K562 (cell line): ENCODE data around the gene TMEM217. TPM values are rescaled to one million over a fixed set of nuclear protein-coding genes. Genes with fewer than 3 reads are reported as not detected.

Source experiments
- ATAC-seq: fragments of 200-7000 bp; cut with Tn5 transposase; 3 replicates; pipeline ENCODE4 v1.9.1; 2020; ENCODE audit warnings: moderate library complexity
- BruUV-seq: library from RNA; stranded (reverse); fragments of 400-500 nt; replicated peaks from 2 replicates; lab custom pipeline; 2021; lab: Mats Ljungman, UMichigan
- CTCF ChIA-PET: fragments of 300-600 bp; formaldehyde crosslinking; extraction: SDS; loops from one replicate; lab custom pipeline; 2021; ENCODE audit warnings: low intra/inter-chr PET ratio; lab: Yijun Ruan, JAX
- POLR2A ChIA-PET: fragments of 300-600, 350-650 bp; sonication (Branson Sonifier 250); formaldehyde crosslinking; extraction: SDS; loops from one replicate; lab custom pipeline; 2021; ENCODE audit warnings: antibody characterized with exemption, inconsistent platforms; lab: Yijun Ruan, JAX
- DNase-seq, 4 experiments: peaks; one replicate each; pipeline versions ENCODE4 v3.0.0 to v3.0.0-alpha.2; 2011 to 2018; ENCODE audit warnings: low spot score in 3 of 4, mixed read lengths in 3 of 4; ENCODE audit errors: extremely low read depth in 1 of 4
- FAIRE-seq: peaks from 2 replicates; lab custom pipeline; 2011; peaks lifted over from hg19 to GRCh38; lab: Jason Lieb, UNC
- H2AFZ ChIP-seq: 2 replicates; pipeline ENCODE4 v1.6.0; 2011; ENCODE audit warnings: low read depth, low read length, control low read depth, inconsistent platforms
- H3K27ac ChIP-seq: fragments of 200-600 bp; 3 replicates; pipeline ENCODE4 v1.8.0; 2011; ENCODE audit warnings: low read depth, mild to moderate bottlenecking, control low read depth, inconsistent platforms, low read length, moderate library complexity, mixed read lengths; ENCODE audit errors: extremely low read depth
- H3K27me3 ChIP-seq, 2 experiments: fragments of 300-600 bp in 1 of 2; 2 replicates in 1 of 2; 3 replicates in 1 of 2; pipeline versions ENCODE4 v1.6.0 to v1.8.0; 2011; ENCODE audit warnings: inconsistent platforms in 2 of 2, low read length in 2 of 2, mild to moderate bottlenecking in 1 of 2, mixed read lengths in 1 of 2, moderate library complexity in 1 of 2; ENCODE audit not compliant: control insufficient read depth in 2 of 2, insufficient read depth in 2 of 2
- H3K36me3 ChIP-seq: fragments of 300-600 bp; 3 replicates; pipeline ENCODE4 v1.8.0; 2011; ENCODE audit warnings: mild to moderate bottlenecking, low read length, inconsistent platforms; ENCODE audit not compliant: control insufficient read depth, insufficient read depth
- H3K4me1 ChIP-seq, 2 experiments: fragments of 200-600 bp in 1 of 2; replicated peaks in 1 of 2; 2 replicates in 1 of 2; 3 replicates in 1 of 2; pipeline versions ENCODE4 v1.5.1 to v1.8.0; 2011; ENCODE audit warnings: inconsistent platforms in 2 of 2, low read length in 2 of 2, mild to moderate bottlenecking in 1 of 2, mixed read lengths in 1 of 2, moderate library complexity in 1 of 2; ENCODE audit not compliant: control insufficient read depth in 2 of 2, insufficient read depth in 2 of 2
- H3K4me2 ChIP-seq: 2 replicates; pipeline ENCODE4 v1.6.1; 2011; ENCODE audit warnings: low read length, control low read depth, inconsistent platforms, mixed read lengths; ENCODE audit not compliant: insufficient read depth
- H3K4me3 ChIP-seq: fragments of 200-600 bp; sonication (generic), shearing (Covaris generic); 2 replicates; pipeline ENCODE4 v1.5.1; 2016; ENCODE audit warnings: control low read depth, inconsistent platforms
- H3K79me2 ChIP-seq: fragments of 200-600 bp; 3 replicates; pipeline ENCODE4 v1.8.0; 2011; ENCODE audit warnings: low read length, inconsistent platforms; ENCODE audit not compliant: control insufficient read depth, insufficient read depth
- H3K9ac ChIP-seq, 2 experiments: 2 replicates each; pipeline versions ENCODE4 v1.6.0 to v1.6.1; 2011; ENCODE audit warnings: low read depth in 2 of 2, low read length in 2 of 2, control low read depth in 1 of 2, inconsistent platforms in 1 of 2, mild to moderate bottlenecking in 1 of 2, mixed read lengths in 1 of 2; ENCODE audit not compliant: insufficient read depth in 1 of 2
- H3K9me1 ChIP-seq: one replicate; pipeline ENCODE4 v1.6.0; 2011; ENCODE audit warnings: inconsistent platforms, mild to moderate bottlenecking, low read length, moderate library complexity; ENCODE audit not compliant: control insufficient read depth, insufficient read depth
- H3K9me3 ChIP-seq: replicated peaks from 2 replicates; pipeline ENCODE4 v1.5.1; 2011; ENCODE audit warnings: low read depth, low read length, inconsistent platforms; ENCODE audit not compliant: control insufficient read depth, insufficient read depth
- H4K20me1 ChIP-seq: replicated peaks from 2 replicates; pipeline ENCODE4 v1.6.1; 2011; ENCODE audit warnings: low read length, inconsistent platforms, mixed read lengths; ENCODE audit not compliant: control insufficient read depth, insufficient read depth
- CHCHD3 ChIP-seq: fragments of 250-450 bp; sonication (Bioruptor Pico); IDR thresholded peaks from 2 replicates; pipeline ENCODE4 v2.1.2; 2022; ENCODE audit warnings: mild to moderate bottlenecking
- CREB3 ChIP-seq: fragments of 450-650 bp; conservative IDR thresholded peaks from 2 replicates; pipeline ENCODE4 v1.6.1; 2016; ENCODE audit warnings: missing genetic modification characterization, low read depth, mild to moderate bottlenecking, missing compliant biosample characterization, moderate library complexity
- DIDO1 ChIP-seq: fragments of 450-650 bp; IDR thresholded peaks from 2 replicates; pipeline ENCODE4 v1.6.1; 2016; ENCODE audit warnings: low read depth, missing biosample characterization, missing genetic modification characterization
- FOSL1 ChIP-seq: fragments of 200-800 bp; sonication (Bioruptor generic); conservative IDR thresholded peaks from 2 replicates; pipeline ENCODE4 v1.6.1; 2016; ENCODE audit warnings: missing genetic modification characterization, missing compliant biosample characterization
- JUNB ChIP-seq: fragments of 450-650 bp; formaldehyde crosslinking; conservative IDR thresholded peaks from 2 replicates; pipeline ENCODE4 v1.4.0; 2020; ENCODE audit warnings: mild to moderate bottlenecking
- MYNN ChIP-seq, 2 experiments: sonication (generic); formaldehyde crosslinking in 1 of 2; IDR thresholded peaks; 2 replicates each; pipeline versions ENCODE4 v1.5.0 to v1.6.1; 2016 to 2020; ENCODE audit warnings: antibody characterized with exemption in 1 of 2, missing genetic modification reagents in 1 of 2
- PKNOX1 ChIP-seq: fragments of 450-650 bp; IDR thresholded peaks from 2 replicates; pipeline ENCODE4 v1.6.1; 2016
- SMAD1 ChIP-seq: fragments of 150-350 bp; IDR thresholded peaks from 2 replicates; pipeline ENCODE4 v1.6.1; 2014; ENCODE audit warnings: low read length, low read depth; ENCODE audit not compliant: partially characterized antibody
- SMAD4 ChIP-seq: fragments of 250-450 bp; sonication (Bioruptor Pico); conservative IDR thresholded peaks from 2 replicates; pipeline ENCODE4 v1.8.0; 2021; ENCODE audit warnings: inconsistent platforms, mild to moderate bottlenecking, moderate library complexity
- SMARCE1 ChIP-seq: fragments of 450-650 bp; IDR thresholded peaks from 2 replicates; pipeline ENCODE4 v1.7.1; 2016; ENCODE audit warnings: mild to moderate bottlenecking
- SREBF1 ChIP-seq: fragments of 150-350 bp; IDR thresholded peaks from 2 replicates; pipeline ENCODE4 v1.6.1; 2014; ENCODE audit warnings: antibody characterized with exemption, low read depth, low read length, borderline replicate concordance
- ZNF324 ChIP-seq: fragments of 250-450 bp; sonication (Bioruptor Pico); IDR thresholded peaks from 2 replicates; pipeline ENCODE4 v1.4.0; 2020; ENCODE audit warnings: mild to moderate bottlenecking
- ZNF507 ChIP-seq: conservative IDR thresholded peaks from 2 replicates; pipeline ENCODE4 v1.6.1; 2017; ENCODE audit warnings: missing genetic modification characterization, missing compliant biosample characterization
- WGBS: fragments of 100-300 bp; shearing (Covaris generic); methylation state at CpG from one replicate; pipeline ENCODE4 v1.1.6; 2016; ENCODE audit warnings: low coverage, mixed read lengths; ENCODE audit not compliant: insufficient coverage; ENCODE audit errors: missing lambda C conversion rate; 5-methylcytosine and 5-hydroxymethylcytosine counted together
- in situ Hi-C: fragments of 300-500 bp; cut with MboI; formaldehyde crosslinking; loops from 4 replicates; pipeline ENCODE4 v1.15.0; 2018; ENCODE audit warnings: inconsistent platforms, mixed read lengths
- intact Hi-C: fragments of 100-400 bp; cut with micrococcal nuclease; formaldehyde crosslinking; loops from 2 replicates; pipeline ENCODE4 v1.14.2; 2022
- polyA plus RNA-seq, 8 experiments: library from polyadenylated mRNA; depleted of rRNA in 4 of 8; stranded (reverse) in 5 of 8; unstranded in 3 of 8; fragments of >200 nt; fragmentation: Nextera tagmentation in 2 of 8; fragmentation: Illumina TruSeq in 1 of 8; extraction: Ambion mirVana in 2 of 8; extraction: Trizol in 1 of 8; gene quantifications; 2 replicates each; pipeline versions ENCODE4 v1.2.1 to v1.2.3, GENCODE V29; 2011 to 2014; ENCODE audit warnings: inconsistent platforms in 1 of 8, missing spikeins in 1 of 8
- total RNA-seq, 7 experiments: library from RNA; depleted of rRNA in 6 of 7; stranded (reverse); fragments of >200 nt in 6 of 7; fragmentation: Illumina TruSeq in 2 of 7; extraction: Trizol in 2 of 7; gene quantifications; 2 replicates each; pipeline versions ENCODE4 v1.2.1 to v1.2.3, GENCODE V29; 2011 to 2021; ENCODE audit warnings: low replicate concordance in 1 of 7

The TMEM217 gene
- total and polyA plus RNA-seq, 9 of the 15 experiments (the other 6 are each of a cell fraction or from before 2014, with no cell fraction given) = 1.3 to 8.0 (median 1.9) TPM

- 0 out of 3 replicates have a peak, but pooled peaks cover 3% of the 10 kb centered on the region for H3K36me3 ChIP-seq
- DNase-seq (no peak), FAIRE-seq (no peak), ATAC-seq (no peak)
- H3K4me3 ChIP-seq = no peak overlapping the region
- intact Hi-C loops (loop anchor here (5.0 kb wide), 1 partner anchor 83 kb away; the partner anchor contains the start of gene PIM1), in situ Hi-C loops (no loop called here)
- ChIA-PET CTCF (no interaction called here), POLR2A (interaction anchor here (0.6 to 5.0 kb wide), 2 partner anchors 9 to 295 kb away, joined by 3 to 59 read pairs; no protein-coding TSS in a partner anchor)
- no peak overlapping the region for H3K9ac ChIP-seq
- TF ChIP-seq SREBF1 = no peak
- peak; percentile 42; the same call in 1 of the 2 replicates for TF ChIP-seq PKNOX1
- no peak for TF ChIP-seq SMARCE1
- no peak overlapping the region for H2AFZ ChIP-seq
- no peaks in the 10 kb centered on the region for H3K27me3 ChIP-seq
- peaks cover 23% of the 10 kb centered on the region for H3K79me2 ChIP-seq
- no TSS peak for BruUV-seq
- 70% methylated on average over 5 of the region's 5 CpGs for WGBS
- H3K4me1 ChIP-seq = peaks cover 7 to 11% of the 10 kb centered on the region in 2 experiments; a peak in 4 of 5 replicates
- no peak overlapping the region for H3K4me2 ChIP-seq
- H4K20me1 ChIP-seq = no peaks in the 10 kb centered on the region
- no peak overlapping the region for H3K27ac ChIP-seq
- H3K9me1 ChIP-seq = no peaks in the 10 kb centered on the region
- no peaks in the 10 kb centered on the region for H3K9me3 ChIP-seq
Measured at GRCh38 chr6:37254881-37255280, 3.1 kb downstream of the TMEM217 start.

- no peak overlapping the region for H3K9ac ChIP-seq
- H3K27ac ChIP-seq = no peak overlapping the region
- DNase-seq (no peak), FAIRE-seq (no peak), ATAC-seq (no peak)
- H3K36me3 ChIP-seq = no peaks in the 10 kb centered on the region
- in situ Hi-C loops (no loop called here), intact Hi-C loops (no loop called here)
- no peaks in the 10 kb centered on the region for H3K9me1 ChIP-seq
- no peaks in the 10 kb centered on the region for H3K9me3 ChIP-seq
- no peak overlapping the region for H3K4me3 ChIP-seq
- H2AFZ ChIP-seq = no peak overlapping the region
- no peaks in the 10 kb centered on the region for H4K20me1 ChIP-seq
- peaks cover 7% of the 10 kb centered on the region in 2 experiments; a peak in 4 of 5 replicates for H3K4me1 ChIP-seq
- POLR2A ChIA-PET = interaction anchor here (0.6 to 5.0 kb wide), 5 partner anchors 7 to 85 kb away, joined by 3 to 59 read pairs (median 3); no protein-coding TSS in a partner anchor
- H3K79me2 ChIP-seq = peaks cover 10% of the 10 kb centered on the region
- H3K4me2 ChIP-seq = no peak overlapping the region
- BruUV-seq = no TSS peak
- H3K27me3 ChIP-seq = no peaks in the 10 kb centered on the region
- CTCF ChIA-PET = no interaction called here
- TF ChIP-seq CREB3 (tag) (no peak), FOSL1 (tag) (no peak), SMAD1 (no peak), ZNF507 (no peak), ZNF324 (no peak), JUNB (CRISPR knock-in tag) (no peak), CHCHD3 (CRISPR knock-in tag) (no peak), DIDO1 (tag) (no peak), MYNN (IDR thresholded peaks at IDR 0.05) (no peak), MYNN (CRISPR knock-in tag; IDR thresholded peaks at IDR 0.05) (no peak), SMAD4 (no peak)
Measured at GRCh38 chr6:37253486-37254007, 4.4 kb downstream of the TMEM217 start.
